Endothelial cell of umbilical vein (primary cell): ENCODE results near the gene OSBPL9. TPM values are rescaled to one million over a fixed set of nuclear protein-coding genes. Genes with fewer than 3 reads are reported as not detected.

Experiments used
- BruUV-seq: library from RNA; stranded (reverse); fragments of 400-500 nt; replicated peaks from 2 replicates; lab custom pipeline; 2021; lab: Mats Ljungman, UMichigan
- CTCF ChIA-PET: fragments of 300-600, 350-600 bp; sonication (Branson Sonifier 250); formaldehyde crosslinking; loops from one replicate; lab custom pipeline; 2021; ENCODE audit warnings: antibody characterized with exemption, inconsistent platforms; lab: Charles Lee
- POLR2A ChIA-PET: fragments of 300-600, 350-600 bp; sonication (Branson Sonifier 250); formaldehyde crosslinking; loops from one replicate; lab custom pipeline; 2021; ENCODE audit warnings: antibody characterized with exemption, inconsistent platforms; lab: Charles Lee
- DNase-seq: peaks from one replicate; pipeline ENCODE4 v3.0.0-alpha.2; 2011; ENCODE audit warnings: low read depth, low spot score
- FAIRE-seq: peaks from 2 replicates; lab custom pipeline; 2011; peaks lifted over from hg19 to GRCh38; lab: Jason Lieb, UNC
- H2AFZ ChIP-seq: 2 replicates; pipeline ENCODE4 v1.6.0; 2012; ENCODE audit warnings: low read depth, low read length, control low read depth, inconsistent platforms
- H3K27ac ChIP-seq: 2 replicates; pipeline ENCODE4 v1.5.1; 2011; ENCODE audit warnings: low read depth, mild to moderate bottlenecking, control low read depth, low read length, moderate library complexity; ENCODE audit not compliant: insufficient read depth
- H3K27me3 ChIP-seq, 2 experiments: 2 replicates each; pipeline versions ENCODE4 v1.6.0 to v1.6.1; 2011; ENCODE audit warnings: low read length in 2 of 2, mixed read lengths in 1 of 2; ENCODE audit not compliant: control insufficient read depth in 2 of 2, insufficient read depth in 2 of 2
- H3K36me3 ChIP-seq, 2 experiments: 2 replicates in 1 of 2; 3 replicates in 1 of 2; pipeline ENCODE4 v1.5.1; 2011; ENCODE audit warnings: low read length in 2 of 2, mild to moderate bottlenecking in 1 of 2, moderate library complexity in 1 of 2; ENCODE audit not compliant: control insufficient read depth in 2 of 2, insufficient read depth in 2 of 2; ENCODE audit errors: extremely low read depth in 1 of 2
- H3K4me1 ChIP-seq: 3 replicates; pipeline ENCODE4 v1.5.1; 2011; ENCODE audit warnings: mild to moderate bottlenecking, low read length; ENCODE audit not compliant: control insufficient read depth, insufficient read depth; ENCODE audit errors: extremely low read depth
- H3K4me2 ChIP-seq: 2 replicates; pipeline ENCODE4 v1.6.1; 2011; ENCODE audit warnings: low read length, control low read depth, mixed read lengths; ENCODE audit not compliant: insufficient read depth
- H3K4me3 ChIP-seq, 3 experiments: fragments of 200-600 bp in 1 of 3; sonication (generic), shearing (Covaris generic) in 1 of 3; replicated peaks in 1 of 3; 2 replicates each; pipeline ENCODE4 v1.5.1; 2011 to 2016; ENCODE audit warnings: control low read depth in 3 of 3, low read length in 3 of 3, mild to moderate bottlenecking in 2 of 3, inconsistent platforms in 1 of 3, low read depth in 1 of 3, moderate library complexity in 1 of 3; ENCODE audit not compliant: insufficient read depth in 1 of 3
- H3K79me2 ChIP-seq: 2 replicates; pipeline ENCODE4 v1.6.0; 2012; ENCODE audit warnings: low read length, inconsistent platforms; ENCODE audit not compliant: control insufficient read depth, insufficient read depth
- H3K9ac ChIP-seq: replicated peaks from 2 replicates; pipeline ENCODE3; 2011; ENCODE audit warnings: low read length, control low read depth; ENCODE audit not compliant: insufficient read depth; ENCODE audit errors: extremely low read depth
- H3K9me1 ChIP-seq: replicated peaks from 3 replicates; pipeline ENCODE4 v1.6.0; 2011; ENCODE audit warnings: mild to moderate bottlenecking, low read length; ENCODE audit not compliant: control insufficient read depth, insufficient read depth; ENCODE audit errors: extremely low read depth
- H3K9me3 ChIP-seq: replicated peaks from 2 replicates; pipeline ENCODE4 v1.5.1; 2012; ENCODE audit warnings: low read length, inconsistent platforms; ENCODE audit not compliant: control insufficient read depth, insufficient read depth
- H4K20me1 ChIP-seq: replicated peaks from 2 replicates; pipeline ENCODE3; 2011; ENCODE audit warnings: mild to moderate bottlenecking, low read length; ENCODE audit not compliant: control insufficient read depth, insufficient read depth; ENCODE audit errors: extremely low read depth
- CTCF ChIP-seq, 2 donors: IDR thresholded peaks; 1 replicate in 1 of 2; 2 replicates in 1 of 2; pipeline ENCODE4 v1.5.1; 2011; ENCODE audit warnings: low read length in 2 of 2, mild to moderate bottlenecking in 2 of 2, moderate library complexity in 2 of 2, control low read depth in 1 of 2, inconsistent platforms in 1 of 2, low read depth in 1 of 2; ENCODE audit not compliant: insufficient read depth in 1 of 2; ENCODE audit errors: extremely low read depth in 1 of 2
- FOS ChIP-seq: IDR thresholded peaks from 2 replicates; pipeline ENCODE4 v1.6.1; 2011; ENCODE audit warnings: mild to moderate bottlenecking, low read length, moderate library complexity, borderline replicate concordance; ENCODE audit not compliant: insufficient read depth
- GATA2 ChIP-seq: IDR thresholded peaks from 2 replicates; pipeline ENCODE4 v1.7.0; 2011; ENCODE audit warnings: low read depth, mild to moderate bottlenecking, moderate library complexity, mixed read lengths, low read length; ENCODE audit not compliant: insufficient read length, insufficient read depth
- MYC ChIP-seq: IDR thresholded peaks from one replicate; pipeline ENCODE4 v1.6.1; 2011; ENCODE audit warnings: mild to moderate bottlenecking, low read depth, low read length
- POLR2A ChIP-seq: IDR thresholded peaks from 2 replicates; pipeline ENCODE4 v1.6.1; 2012; ENCODE audit warnings: low read depth, mild to moderate bottlenecking, control low read depth, low read length
- POLR2AphosphoS5 ChIP-seq: IDR thresholded peaks from 2 replicates; pipeline ENCODE4 v1.6.1; 2012; ENCODE audit warnings: low read depth, mild to moderate bottlenecking, control low read depth, low read length, moderate library complexity; ENCODE audit not compliant: insufficient read depth
- dilution Hi-C: fragments of 300-500 bp; cut with MboI; formaldehyde crosslinking; loops from one replicate; pipeline ENCODE4 v1.15.0; 2019; ENCODE audit warnings: low sequenced_read_pairs; ENCODE audit not compliant: extremely low pct_ligation_motif_present
- intact Hi-C: fragments of 100-400 bp; cut with micrococcal nuclease; formaldehyde crosslinking; loops from one replicate; pipeline ENCODE4 v1.10.0; 2022
- polyA plus RNA-seq, 4 experiments: library from polyadenylated mRNA; depleted of rRNA in 3 of 4; stranded (reverse) in 3 of 4; unstranded in 1 of 4; fragments of >200 nt; gene quantifications; 2 replicates each; pipeline versions ENCODE4 v1.2.1 to v1.2.3, GENCODE V29; 2011 to 2012; ENCODE audit warnings: missing spikeins in 1 of 4
- total RNA-seq: library from RNA; stranded (reverse); gene quantifications from 2 replicates; pipeline ENCODE4 v1.2.3, GENCODE V29; 2021

The OSBPL9 gene
- total and polyA plus RNA-seq, 2 donors (not counting 3 experiments of a cell fraction or from before 2014, with no cell fraction given), result 46.2 to 80.3 TPM

GRCh38 chr1:51794868-51795267 lies 178.0 kb downstream of the OSBPL9 start:
- no peaks in the 10 kb centered on the region for H3K9me1 ChIP-seq
- no peak overlapping the region for H3K4me3 ChIP-seq
- H3K79me2 ChIP-seq, result no peaks in the 10 kb centered on the region
- POLR2A ChIA-PET, result no interaction called here
- FAIRE-seq (no peak), DNase-seq (no peak)
- H3K27ac ChIP-seq, result no peak overlapping the region
- TF ChIP-seq POLR2A (no peak), MYC (no peak), FOS (no peak), GATA2 (no peak), CTCF (IDR thresholded peaks at IDR 0.05; ENCODE audit: extremely low read depth in 1 of 2, insufficient read depth in 1 of 2, low read depth in 1 of 2, low read length in 2 of 2) (no peak)
- dilution Hi-C loops, result no loop called here
- CTCF ChIA-PET, result interaction anchor here (0.9 kb wide), 2 partner anchors 11 to 20 kb away, joined by 3 read pairs; no protein-coding TSS in a partner anchor
- no peak overlapping the region for H2AFZ ChIP-seq
- BruUV-seq, result no TSS peak
- H3K4me1 ChIP-seq, result no peaks in the 10 kb centered on the region
- H3K36me3 ChIP-seq, result peaks cover 29 to 34% of the 10 kb centered on the region in 2 experiments
- no peak overlapping the region for H3K9ac ChIP-seq
- H3K9me3 ChIP-seq, result no peaks in the 10 kb centered on the region
- H3K4me2 ChIP-seq, result no peak overlapping the region
- intact Hi-C loops, result no loop called here
- H4K20me1 ChIP-seq, result no peaks in the 10 kb centered on the region
- no peaks in the 10 kb centered on the region for H3K27me3 ChIP-seq

GRCh38 chr1:51799372-51799771 lies 182.5 kb downstream of the OSBPL9 start:
- H3K27ac ChIP-seq, result no peak overlapping the region
- no peak for FAIRE-seq
- intact Hi-C loops (no loop called here), dilution Hi-C loops (no loop called here)
- H2AFZ ChIP-seq, result no peak overlapping the region
- H3K9me3 ChIP-seq, result no peaks in the 10 kb centered on the region
- DNase-seq, result no peak
- BruUV-seq, result no TSS peak
- H3K9me1 ChIP-seq, result no peaks in the 10 kb centered on the region
- no peaks in the 10 kb centered on the region for H3K27me3 ChIP-seq
- no peaks in the 10 kb centered on the region for H3K79me2 ChIP-seq
- no peak overlapping the region for H3K9ac ChIP-seq
- no peaks in the 10 kb centered on the region for H4K20me1 ChIP-seq
- ChIA-PET CTCF (interaction anchor here (2.0 kb wide), 1 partner anchor 30 kb away, joined by 5 read pairs; no protein-coding TSS in a partner anchor), POLR2A (no interaction called here)
- H3K4me1 ChIP-seq, result no peaks in the 10 kb centered on the region
- no peak overlapping the region for H3K4me2 ChIP-seq
- peaks cover 5 to 11% of the 10 kb centered on the region in 2 experiments for H3K36me3 ChIP-seq
- H3K4me3 ChIP-seq, result no peak overlapping the region
- TF ChIP-seq MYC, result no peak
- TF ChIP-seq POLR2AphosphoS5, result no peak
- no peak for TF ChIP-seq CTCF (IDR thresholded peaks at IDR 0.05; ENCODE audit: extremely low read depth in 1 of 2, insufficient read depth in 1 of 2, low read depth in 1 of 2, low read length in 2 of 2)
